Activated naive CD8-positive, alpha-beta T cell (primary cell): ENCODE measurements around the gene KHDC1.
"Not testable (repeated sequence)": the region's sequence is repeated elsewhere in the genome, so short reads cannot be mapped to it uniquely, and the experiment has no call there.

Experiments
- H3K27ac Mint-ChIP-seq: one replicate; pipeline ENCODE4 v1.8.0; 2021; ENCODE audit warnings: mixed read lengths
- H3K27me3 Mint-ChIP-seq: one replicate; pipeline ENCODE4 v1.8.0; 2021; ENCODE audit warnings: mixed read lengths
- H3K36me3 Mint-ChIP-seq: one replicate; pipeline ENCODE4 v1.8.0; 2021; ENCODE audit warnings: mixed read lengths
- H3K4me1 Mint-ChIP-seq: one replicate; pipeline ENCODE4 v1.8.0; 2021; ENCODE audit warnings: low read depth, mixed read lengths
- H3K4me3 Mint-ChIP-seq: one replicate; pipeline ENCODE4 v1.8.0; 2021; ENCODE audit warnings: mild to moderate bottlenecking, mixed read lengths
- H3K9me3 Mint-ChIP-seq: one replicate; pipeline ENCODE4 v1.8.0; 2021; ENCODE audit warnings: low read depth, mixed read lengths

The KHDC1 gene

GRCh38 chr6:73227606-73228255, 35.3 kb downstream of the KHDC1 start:
- no peaks in the 10 kb centered on the region for H3K4me1 Mint-ChIP-seq
- H3K36me3 Mint-ChIP-seq, result no peaks in the 10 kb centered on the region
- H3K27ac Mint-ChIP-seq, result no peak overlapping the region
- H3K4me3 Mint-ChIP-seq, result no peak overlapping the region
- no peaks in the 10 kb centered on the region for H3K9me3 Mint-ChIP-seq
- H3K27me3 Mint-ChIP-seq, result no peaks in the 10 kb centered on the region

- Mint-ChIP-seq H3K36me3 (no peaks in the 10 kb centered on the region), H3K9me3 (no peaks in the 10 kb centered on the region), H3K27ac (no peak within 1 kb of the TSS), H3K27me3 (no peaks in the 10 kb centered on the region), H3K4me3 (no peak within 1 kb of the TSS), H3K4me1 (no peaks in the 10 kb centered on the region)
Observed at GRCh38 chr6:73225396-73225795, 37.6 kb downstream of the KHDC1 start, which contains the start of gene KHDC1L. TSS of gene KHDC1L (minus strand) at chr6:73225496. CDS start at chr6:73225408, 88 bp downstream.

GRCh38 chr6:73216859-73217258, 46.1 kb downstream of the KHDC1 start:
- no peak overlapping the region for H3K4me3 Mint-ChIP-seq
- H3K9me3 Mint-ChIP-seq, result no peaks in the 10 kb centered on the region
- H3K4me1 Mint-ChIP-seq, result no peaks in the 10 kb centered on the region
- H3K27me3 Mint-ChIP-seq, result no peaks in the 10 kb centered on the region
- H3K36me3 Mint-ChIP-seq, result no peaks in the 10 kb centered on the region
- no peak overlapping the region for H3K27ac Mint-ChIP-seq

GRCh38 chr6:73209117-73209516, 53.9 kb downstream of the KHDC1 start:
- no peaks in the 10 kb centered on the region for H3K27me3 Mint-ChIP-seq
- H3K36me3 Mint-ChIP-seq, result no peaks in the 10 kb centered on the region
- H3K4me3 Mint-ChIP-seq, result no peak overlapping the region
- no peaks in the 10 kb centered on the region for H3K4me1 Mint-ChIP-seq
- H3K9me3 Mint-ChIP-seq, result no peaks in the 10 kb centered on the region
- H3K27ac Mint-ChIP-seq, result no peak overlapping the region

GRCh38 chr6:73207221-73207837, 55.7 kb downstream of the KHDC1 start:
- H3K36me3 Mint-ChIP-seq, result no peaks in the 10 kb centered on the region
- no peaks in the 10 kb centered on the region for H3K27me3 Mint-ChIP-seq
- no peaks in the 10 kb centered on the region for H3K4me1 Mint-ChIP-seq
- H3K27ac Mint-ChIP-seq, result no peak overlapping the region
- H3K9me3 Mint-ChIP-seq, result no peaks in the 10 kb centered on the region
- H3K4me3 Mint-ChIP-seq, result no peak overlapping the region

- H3K27ac Mint-ChIP-seq, result no peak overlapping the region
- H3K4me1 Mint-ChIP-seq, result no peaks in the 10 kb centered on the region
- no peaks in the 10 kb centered on the region for H3K9me3 Mint-ChIP-seq
- no peaks in the 10 kb centered on the region for H3K36me3 Mint-ChIP-seq
- no peaks in the 10 kb centered on the region for H3K27me3 Mint-ChIP-seq
- H3K4me3 Mint-ChIP-seq, result no peak overlapping the region
Observed at GRCh38 chr6:73204252-73204651, 58.7 kb downstream of the KHDC1 start.

GRCh38 chr6:73203098-73203497, 59.9 kb downstream of the KHDC1 start:
- no peaks in the 10 kb centered on the region for H3K27me3 Mint-ChIP-seq
- H3K4me3 Mint-ChIP-seq, result no peak overlapping the region
- H3K9me3 Mint-ChIP-seq, result no peaks in the 10 kb centered on the region
- no peaks in the 10 kb centered on the region for H3K36me3 Mint-ChIP-seq
- H3K4me1 Mint-ChIP-seq, result no peaks in the 10 kb centered on the region
- no peak overlapping the region for H3K27ac Mint-ChIP-seq

- H3K4me1 Mint-ChIP-seq, result no peaks in the 10 kb centered on the region
- no peak overlapping the region for H3K4me3 Mint-ChIP-seq
- H3K36me3 Mint-ChIP-seq, result peaks cover 2% of the 10 kb centered on the region
- H3K9me3 Mint-ChIP-seq, result no peaks in the 10 kb centered on the region
- no peak overlapping the region for H3K27ac Mint-ChIP-seq
- H3K27me3 Mint-ChIP-seq, result no peaks in the 10 kb centered on the region
Observed at GRCh38 chr6:73200735-73201134, 62.3 kb downstream of the KHDC1 start.

- Mint-ChIP-seq H3K27ac (no peak overlapping the region), H3K9me3 (no peaks in the 10 kb centered on the region), H3K27me3 (no peaks in the 10 kb centered on the region), H3K4me1 (no peaks in the 10 kb centered on the region), H3K36me3 (peaks cover 2% of the 10 kb centered on the region), H3K4me3 (no peak overlapping the region)
Observed at GRCh38 chr6:73200247-73200646, 62.7 kb downstream of the KHDC1 start.

GRCh38 chr6:73194744-73195143, 68.3 kb downstream of the KHDC1 start:
- Mint-ChIP-seq H3K4me3 (no peak overlapping the region), H3K4me1 (no peaks in the 10 kb centered on the region), H3K27ac (no peak overlapping the region), H3K27me3 (no peaks in the 10 kb centered on the region), H3K36me3 (peaks cover 15% of the 10 kb centered on the region), H3K9me3 (no peaks in the 10 kb centered on the region)

- not testable (repeated sequence) for H3K4me3 Mint-ChIP-seq, H3K27ac Mint-ChIP-seq, H3K4me1 Mint-ChIP-seq, H3K9me3 Mint-ChIP-seq, H3K27me3 Mint-ChIP-seq
- peaks cover 15% of the 10 kb centered on the region for H3K36me3 Mint-ChIP-seq
Observed at GRCh38 chr6:73193302-73193701, 69.7 kb downstream of the KHDC1 start.
